Ishikawa (cell line): ENCODE results near the gene DTX1.

ENCODE experiments used
- CREB1 ChIP-seq: IDR thresholded peaks from 2 replicates; pipeline ENCODE4 v1.6.1; 2012; ENCODE audit warnings: low read depth
- EGR1 ChIP-seq: IDR thresholded peaks from 2 replicates; pipeline ENCODE4 v1.6.1; 2012
- EP300 ChIP-seq: IDR thresholded peaks from 2 replicates; pipeline ENCODE4 v1.6.1; 2012; ENCODE audit warnings: borderline replicate concordance
- MAX ChIP-seq: IDR thresholded peaks from 2 replicates; pipeline ENCODE4 v1.6.1; 2012
- REST ChIP-seq: IDR thresholded peaks from 2 replicates; pipeline ENCODE4 v1.6.1; 2012; ENCODE audit warnings: low read depth, mild to moderate bottlenecking
- TCF12 ChIP-seq: IDR thresholded peaks from 2 replicates; pipeline ENCODE4 v1.6.1; 2012; ENCODE audit warnings: low read depth
- TEAD4 ChIP-seq: IDR thresholded peaks from 2 replicates; pipeline ENCODE4 v1.6.1; 2012
- ZBTB7A ChIP-seq: IDR thresholded peaks from 2 replicates; pipeline ENCODE4 v1.6.1; 2012; ENCODE audit warnings: low read depth

GRCh38 chr12:113108308-113108707 is 51.8 kb downstream of the DTX1 start:
- TF ChIP-seq EGR1 (no peak), MAX (no peak), ZBTB7A (no peak), REST (no peak), TCF12 (no peak), CREB1 (no peak), TEAD4 (no peak), EP300 (no peak)
